Measurements from ENCODE around the gene MACROD2.

Gene MACROD2

DNA sequence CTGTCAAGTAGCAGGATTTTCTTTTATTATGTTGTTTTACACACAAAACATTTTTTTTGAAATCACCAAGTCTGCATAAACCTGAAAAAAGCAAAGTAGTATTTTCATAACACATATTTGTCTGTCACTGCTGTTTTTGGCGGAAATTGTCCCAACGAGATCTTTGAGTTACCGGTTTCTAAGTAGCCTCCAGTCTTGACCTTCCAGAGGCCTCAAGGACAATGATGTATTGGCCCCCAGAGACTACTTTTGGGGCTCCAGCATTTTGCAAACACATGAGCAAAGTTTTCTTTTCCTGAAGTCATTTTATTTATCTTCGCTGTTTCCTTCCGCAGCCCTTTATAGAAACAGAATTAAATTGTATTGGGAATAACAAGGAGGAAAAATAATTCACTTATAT, 1715.3 kb downstream of the MACROD2 start:
- DNase-seq (ENCODE audit: low read depth, low spot score): no peak

DNA sequence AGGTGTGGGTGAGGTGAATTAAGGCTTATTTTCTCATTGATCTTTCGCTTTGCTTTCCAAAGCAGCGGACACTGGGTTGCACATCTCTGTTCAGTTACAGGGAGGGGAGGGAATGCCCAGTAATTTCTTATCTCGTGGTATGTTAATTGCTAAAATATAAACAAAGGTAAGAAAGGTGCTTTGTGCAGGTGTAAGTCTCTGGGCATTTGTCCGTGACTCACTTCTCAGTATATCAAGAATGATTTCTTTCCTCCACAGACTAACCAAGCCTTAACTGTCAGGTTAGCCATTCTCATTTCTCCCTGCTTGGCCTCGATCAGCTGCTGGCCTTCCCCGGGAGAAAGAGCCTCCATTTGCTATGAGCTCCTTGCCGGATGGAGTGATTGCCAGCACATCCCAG, 1715.9 kb downstream of the MACROD2 start:
- DNase-seq (ENCODE audit: low read depth, low spot score): no peak

GRCh38 chr20:15716256-15716655, 1720.9 kb downstream of the MACROD2 start:
- DNase-seq (ENCODE audit: low read depth, low spot score): no peak

DNA sequence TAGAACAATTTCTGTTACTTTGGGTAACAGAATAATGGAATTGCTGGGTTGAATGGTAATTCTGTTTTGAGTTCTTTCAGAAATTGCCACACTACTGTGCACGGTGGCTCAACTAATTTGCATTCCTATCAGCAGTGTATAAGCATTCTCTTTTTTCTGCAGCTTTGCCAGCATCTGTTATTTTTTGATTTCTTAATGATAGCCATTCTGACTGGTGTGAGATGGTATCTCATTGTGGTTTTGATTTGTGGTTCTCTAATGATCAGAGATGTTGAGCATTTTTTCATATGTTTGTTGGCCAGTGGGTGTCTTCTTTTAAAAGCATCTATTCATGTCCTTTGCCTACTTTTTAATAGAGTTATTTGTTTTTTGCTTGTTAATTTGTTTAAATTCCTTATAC, 1731.1 kb downstream of the MACROD2 start:
- DNase-seq (ENCODE audit: low read depth, low spot score): no peak

DNA sequence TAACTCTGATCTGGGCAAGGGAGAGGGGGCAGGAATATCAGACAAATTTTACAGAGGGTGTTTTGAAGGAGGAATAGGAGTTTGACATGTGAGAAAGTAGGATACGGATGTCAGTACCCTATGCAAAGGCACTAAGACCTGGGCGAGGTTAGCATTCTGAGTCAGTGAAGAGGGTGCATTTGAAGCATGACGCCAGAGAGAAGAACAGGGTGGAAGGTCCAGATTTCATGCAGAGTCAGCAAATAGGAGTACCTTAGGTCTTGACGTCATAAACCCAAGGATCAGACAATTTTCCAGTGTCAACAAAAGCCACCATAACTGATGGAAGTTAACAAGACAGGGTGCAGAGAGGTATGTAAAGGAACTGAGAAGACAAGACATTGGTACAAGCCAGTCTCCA, 1738.7 kb downstream of the MACROD2 start:
- DNase-seq (ENCODE audit: low read depth, low spot score): no peak

- no peak for DNase-seq (ENCODE audit: low read depth, low spot score)
These were observed 1743.7 kb downstream of the MACROD2 start for GRCh38 chr20:15739035-15739434.

- DNase-seq (ENCODE audit: low read depth, low spot score): no peak
These were observed 1744.9 kb downstream of the MACROD2 start for GRCh38 chr20:15740046-15740775.

- DNase-seq (ENCODE audit: low read depth, low spot score): no peak
These were observed 1746.8 kb downstream of the MACROD2 start for GRCh38 chr20:15742087-15742486.

DNA sequence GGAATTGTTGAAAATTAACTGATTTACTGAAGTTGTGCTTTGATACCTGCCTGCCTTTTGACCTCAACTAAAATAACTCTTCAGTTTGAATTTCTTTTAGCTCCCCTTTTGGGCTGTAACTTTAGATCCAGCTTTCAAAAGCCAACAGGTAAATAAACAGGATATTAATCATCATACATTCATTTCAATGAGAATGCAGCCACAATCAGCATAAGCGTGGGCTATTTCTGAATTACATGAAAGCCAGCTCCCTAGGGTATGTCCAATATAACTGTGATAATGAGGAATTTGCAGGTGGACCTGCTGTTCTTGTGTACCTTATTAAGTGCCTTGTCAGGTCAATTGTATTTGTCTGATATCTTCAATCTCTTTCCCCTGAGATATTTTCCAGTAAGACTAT, 1747.3 kb downstream of the MACROD2 start:
- DNase-seq (ENCODE audit: low read depth, low spot score): no peak

DNA sequence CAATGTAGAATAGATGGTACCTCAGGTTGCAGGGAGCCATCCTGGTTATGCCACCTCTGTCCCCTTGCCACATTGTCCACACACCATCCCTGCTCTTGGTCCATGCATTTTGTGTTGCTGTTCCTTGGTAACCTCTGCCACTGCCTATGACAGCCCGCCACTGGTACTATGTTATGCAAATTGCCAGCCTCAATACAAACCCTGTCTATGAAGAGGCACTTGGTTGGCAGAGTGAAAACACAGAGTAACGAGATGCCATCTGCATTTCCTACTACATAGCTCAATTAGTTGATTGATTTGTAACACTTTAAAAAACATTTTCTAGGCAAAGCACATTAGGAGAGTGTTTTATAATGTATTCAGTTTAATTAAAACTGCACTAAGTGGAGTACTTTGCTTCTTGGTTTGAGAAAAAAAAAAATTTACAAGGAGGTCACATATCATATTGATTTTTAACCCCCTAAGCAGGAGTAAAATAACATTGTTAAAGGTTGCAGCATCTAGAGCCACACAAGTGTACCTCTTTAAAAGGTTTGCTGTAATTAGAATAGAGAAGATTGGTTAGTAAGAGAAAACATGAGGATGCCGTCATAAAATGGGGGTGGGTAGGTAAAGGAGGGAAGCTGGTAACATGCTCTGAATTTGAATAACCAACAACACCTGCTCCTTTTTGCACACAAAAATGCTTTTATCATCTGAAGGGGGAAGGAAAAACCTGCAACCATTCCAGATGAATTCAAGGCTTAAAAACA, 1760.9 kb downstream of the MACROD2 start:
- DNase-seq (ENCODE audit: low read depth, low spot score): no peak

DNA sequence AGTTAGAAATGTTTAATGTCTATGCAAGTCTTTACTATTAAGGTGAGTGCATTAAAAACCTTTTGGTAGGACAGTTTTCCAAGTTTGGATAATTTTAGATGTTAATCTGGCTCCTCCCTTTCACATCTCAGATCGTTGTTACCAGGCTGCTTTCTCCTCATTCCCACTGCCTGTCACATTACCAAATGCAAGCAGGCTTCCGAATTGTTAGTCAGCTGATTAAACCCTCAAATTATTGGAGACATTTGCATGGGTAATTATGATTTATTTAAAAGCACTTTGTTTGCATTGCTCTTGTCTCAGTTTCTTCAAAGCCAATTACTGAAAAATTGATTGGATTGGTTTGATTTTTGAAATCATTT, 1761.4 kb downstream of the MACROD2 start:
- no peak for DNase-seq (ENCODE audit: low read depth, low spot score)

DNA sequence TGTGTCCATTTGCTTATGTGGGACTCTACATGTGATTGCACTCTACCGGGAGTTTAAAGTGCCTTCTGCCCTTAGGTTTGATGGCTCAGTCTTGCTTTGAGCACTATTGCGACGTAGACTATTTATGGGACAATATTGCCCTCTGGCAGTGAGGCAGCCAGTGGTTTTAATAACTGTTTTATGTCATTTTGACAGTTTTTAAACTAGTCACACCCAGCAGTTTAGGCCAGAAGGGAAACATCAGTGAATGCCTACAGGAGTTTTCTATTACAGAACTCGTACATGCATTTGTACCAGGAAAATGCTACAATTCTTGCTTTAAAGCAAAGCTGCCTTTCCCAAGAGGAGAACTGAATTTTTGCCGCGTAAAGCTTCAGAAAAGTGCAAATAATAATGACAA, 1764.3 kb downstream of the MACROD2 start:
- no peak for DNase-seq (ENCODE audit: low read depth, low spot score)

- DNase-seq (ENCODE audit: low read depth, low spot score): no peak
These were observed 1764.8 kb downstream of the MACROD2 start for GRCh38 chr20:15760001-15760621.

- DNase-seq (ENCODE audit: low read depth, low spot score): no peak
These were observed 1768.0 kb downstream of the MACROD2 start for GRCh38 chr20:15763366-15763765.

GRCh38 chr20:15767586-15767985, 1772.3 kb downstream of the MACROD2 start:
- no peak for DNase-seq (ENCODE audit: low read depth, low spot score)

DNA sequence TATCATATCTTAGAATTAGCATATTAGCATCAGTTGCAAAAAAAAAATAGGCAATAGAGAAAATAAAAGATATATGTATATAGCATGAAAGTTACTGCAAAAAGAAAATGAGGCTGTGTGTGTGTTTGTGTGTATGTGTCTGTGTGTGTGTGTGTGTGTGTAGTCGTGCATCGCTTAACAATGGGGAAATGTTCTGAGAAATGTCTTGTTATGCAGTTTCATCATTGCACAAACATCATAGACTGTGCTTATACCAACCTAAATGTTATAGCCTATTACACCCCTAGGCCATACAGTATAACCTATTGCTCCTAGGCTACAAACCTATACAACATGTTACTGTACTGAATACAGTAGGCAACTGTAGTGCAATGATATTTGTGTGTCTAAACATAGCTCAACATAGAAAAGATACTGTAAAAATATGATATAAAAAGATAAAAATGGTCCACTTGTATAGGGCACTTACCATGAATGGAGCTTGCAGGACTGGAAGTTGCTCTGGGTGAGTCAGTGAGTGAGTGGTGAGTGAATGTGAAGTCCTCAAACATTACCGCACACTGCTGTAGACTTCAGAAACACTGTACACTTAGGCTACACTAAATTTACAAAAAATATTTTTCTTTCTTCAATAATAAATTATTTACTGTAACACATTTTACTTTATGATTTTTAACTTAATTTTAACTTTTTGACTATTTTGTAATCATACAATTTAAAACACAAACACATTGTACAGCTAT, 1772.9 kb downstream of the MACROD2 start:
- DNase-seq (ENCODE audit: low read depth, low spot score): no peak

- DNase-seq (ENCODE audit: low read depth, low spot score): no peak
These were observed 1777.5 kb downstream of the MACROD2 start for GRCh38 chr20:15772826-15773225.

GRCh38 chr20:15774926-15775325, 1779.6 kb downstream of the MACROD2 start:
- DNase-seq (ENCODE audit: low read depth, low spot score): no peak

- no peak for DNase-seq (ENCODE audit: low read depth, low spot score)
These were observed 1781.6 kb downstream of the MACROD2 start for GRCh38 chr20:15776770-15777466.

GRCh38 chr20:15784020-15784419, 1788.7 kb downstream of the MACROD2 start:
- DNase-seq (ENCODE audit: low read depth, low spot score): no peak

- no peak for DNase-seq (ENCODE audit: low read depth, low spot score)
These were observed 1793.8 kb downstream of the MACROD2 start for GRCh38 chr20:15789079-15789478.

- DNase-seq (ENCODE audit: low read depth, low spot score): no peak
These were observed 1797.5 kb downstream of the MACROD2 start for GRCh38 chr20:15792855-15793254.
